Activated T-helper 1 cell treated with anti-CD3 and anti-CD28 coated beads, Interleukin-12 subunit alpha, Interleukin-12 subunit beta, Interleukin-2, Interleukin-4 antibody, amounts not matched to agents 30 ng/mL and 10 ng/mL and 1 ng/mL, durations not matched to agents 14 hours and 24 hours and 36 hours (primary cell): ENCODE data around the gene HOXB1. TPM values are rescaled to one million over a fixed set of nuclear protein-coding genes. Genes with fewer than 3 reads are reported as not detected.

Source experiments
- DNase-seq: peaks from one replicate; pipeline ENCODE4 v3.0.0; 2021; ENCODE audit warnings: low spot score
- H3K27ac Mint-ChIP-seq: one replicate; pipeline ENCODE4 v1.8.0; 2021; ENCODE audit warnings: mild to moderate bottlenecking, mixed read lengths
- H3K27me3 Mint-ChIP-seq: one replicate; pipeline ENCODE4 v1.8.0; 2022; ENCODE audit warnings: mild to moderate bottlenecking, moderate library complexity, mixed read lengths; ENCODE audit not compliant: insufficient read depth
- H3K36me3 Mint-ChIP-seq: one replicate; pipeline ENCODE4 v1.8.0; 2021; ENCODE audit warnings: low read depth, mixed read lengths
- H3K4me1 Mint-ChIP-seq: one replicate; pipeline ENCODE4 v1.8.0; 2021; ENCODE audit warnings: low read depth, mixed read lengths
- H3K4me3 Mint-ChIP-seq: one replicate; pipeline ENCODE4 v1.8.0; 2021; ENCODE audit warnings: mild to moderate bottlenecking, moderate library complexity, mixed read lengths
- H3K9me3 Mint-ChIP-seq: one replicate; pipeline ENCODE4 v1.8.0; 2021; ENCODE audit warnings: mixed read lengths
- intact Hi-C: fragments of 100-400 bp; cut with micrococcal nuclease; formaldehyde crosslinking; loops from one replicate; pipeline ENCODE4 v1.15.1; 2024
- total RNA-seq: library from RNA; stranded (reverse); gene quantifications from 2 replicates; pipeline ENCODE4 v1.2.3, GENCODE V29; 2022

Gene HOXB1
- total RNA-seq, 1 donor from 2014 or later, result not detected

DNA sequence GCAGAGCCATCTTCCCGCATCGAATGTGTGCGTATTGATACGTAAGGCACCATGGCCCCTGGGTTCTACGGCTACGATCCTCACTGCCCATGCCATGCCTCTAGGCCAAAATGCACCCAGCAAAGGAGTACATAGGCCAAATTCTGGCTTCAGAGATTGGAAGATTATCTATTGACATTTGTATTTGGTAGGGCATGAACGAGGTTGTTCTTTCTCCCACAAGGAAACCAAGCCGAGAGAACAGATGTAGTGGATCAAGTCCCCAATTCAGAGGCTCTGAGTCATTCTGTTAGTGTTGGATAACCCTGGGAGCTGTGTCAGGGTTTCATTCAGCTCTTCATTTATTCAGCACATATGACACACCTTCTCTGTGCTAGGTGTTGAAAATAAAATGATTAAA lies 36.5 kb downstream of the HOXB1 start:
- Mint-ChIP-seq H3K9me3 (no peaks in the 10 kb centered on the region), H3K4me3 (no peak overlapping the region), H3K4me1 (peaks cover 45% of the 10 kb centered on the region), H3K36me3 (peaks cover 1% of the 10 kb centered on the region), H3K27ac (peak overlapping the region; percentile 75), H3K27me3 (peaks cover 25% of the 10 kb centered on the region)
- intact Hi-C loops, result no loop called here
- DNase-seq, result no peak

DNA sequence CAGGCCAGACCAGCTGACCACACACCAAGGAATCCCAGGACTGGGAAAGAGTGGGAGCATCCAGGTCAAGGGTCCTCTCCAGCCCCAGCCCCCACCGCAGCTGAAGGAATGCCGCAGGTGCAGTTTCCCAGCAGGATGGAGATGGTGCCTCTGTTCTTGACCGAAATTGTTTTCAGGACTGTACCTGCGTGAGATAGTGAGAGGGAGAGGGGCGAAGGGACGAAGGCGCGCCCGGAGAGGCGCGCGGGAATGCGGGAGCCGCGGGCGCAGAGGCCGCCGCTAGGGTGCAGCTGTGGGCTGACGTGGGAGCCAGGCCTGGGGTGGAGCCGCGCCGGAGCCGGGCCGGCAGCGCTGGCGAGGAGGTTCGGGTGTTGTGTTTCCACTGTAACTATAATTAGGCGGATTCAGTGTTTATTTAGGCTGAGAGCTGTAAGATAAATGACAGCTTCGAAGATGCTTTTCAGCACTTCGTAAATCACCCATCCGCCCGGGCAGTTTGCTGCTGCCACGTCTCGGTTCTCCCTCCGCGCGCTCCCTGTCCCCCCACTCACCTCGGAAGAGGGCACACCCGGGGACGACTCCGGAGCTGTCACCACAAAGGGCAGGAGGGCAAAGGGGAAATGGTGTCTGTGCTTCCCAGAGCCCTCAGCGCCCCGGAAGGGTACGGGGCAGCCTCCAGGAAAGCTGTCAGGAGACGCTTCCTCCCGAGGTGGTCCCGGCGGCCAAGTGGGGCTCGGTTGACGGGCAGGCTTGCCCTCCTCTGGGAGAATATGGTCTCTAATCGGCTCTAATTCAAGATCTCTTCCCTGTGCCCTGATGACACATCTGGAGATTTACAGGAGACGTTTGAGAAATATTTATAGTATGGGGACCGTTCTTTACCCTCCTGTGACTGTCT lies 38.2 kb downstream of the HOXB1 start:
- Mint-ChIP-seq H3K27me3 (peaks cover 19% of the 10 kb centered on the region), H3K4me3 (peak overlapping the region; percentile 45), H3K4me1 (peaks cover 54% of the 10 kb centered on the region), H3K27ac (peak overlapping the region; percentile 88), H3K9me3 (no peaks in the 10 kb centered on the region), H3K36me3 (peaks cover 1% of the 10 kb centered on the region)
- intact Hi-C loops, result loop anchor here (1.0 kb wide), 3 partner anchors 35 to 86 kb away; partner anchors contain the start of gene HOXB4
- peak; percentile 64 for DNase-seq

DNA sequence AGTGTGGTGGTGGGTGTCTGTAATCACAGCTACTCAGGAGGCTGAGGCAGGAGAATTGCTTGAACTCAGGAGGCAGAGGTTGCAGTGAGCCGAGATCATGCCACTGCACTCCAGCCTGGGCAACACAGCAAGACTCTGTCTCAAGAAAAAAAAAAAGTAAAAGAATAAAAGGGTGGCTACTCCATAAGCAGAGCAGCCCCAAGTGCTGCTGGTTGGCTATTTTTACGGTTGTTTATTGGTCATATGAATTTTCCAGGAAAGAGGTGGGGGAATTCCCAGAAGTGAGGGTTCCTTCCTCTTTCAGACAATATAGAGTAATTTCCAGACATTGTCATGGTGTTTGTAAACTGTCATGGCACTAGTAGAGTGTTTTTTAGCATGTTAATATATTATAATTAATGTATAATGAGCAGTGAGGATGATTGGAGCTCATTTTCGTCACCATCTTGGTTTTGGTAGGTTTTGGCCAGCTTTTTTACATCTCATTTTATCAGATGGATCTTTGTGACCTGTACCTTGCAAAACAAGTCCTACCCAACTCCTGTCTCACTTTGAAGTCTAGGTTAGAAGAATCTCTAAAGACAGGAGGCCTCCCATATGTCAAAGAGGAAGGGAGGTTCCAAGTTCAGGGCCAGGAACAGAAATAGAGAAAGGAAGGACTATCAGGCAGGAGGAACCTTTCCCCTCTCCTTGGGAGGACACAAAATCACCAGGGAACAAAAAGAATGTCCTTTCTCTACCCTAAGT lies 39.1 kb downstream of the HOXB1 start:
- Mint-ChIP-seq H3K4me3 (peak overlapping the region; percentile 62), H3K36me3 (peaks cover 1% of the 10 kb centered on the region), H3K27ac (peak overlapping the region; percentile 88), H3K9me3 (no peaks in the 10 kb centered on the region), H3K4me1 (peaks cover 48% of the 10 kb centered on the region), H3K27me3 (peaks cover 17% of the 10 kb centered on the region)
- DNase-seq, result peak; percentile 28
- intact Hi-C loops, result loop anchor here (1.0 kb wide), 5 partner anchors 8 to 62 kb away; no protein-coding TSS in a partner anchor

DNA sequence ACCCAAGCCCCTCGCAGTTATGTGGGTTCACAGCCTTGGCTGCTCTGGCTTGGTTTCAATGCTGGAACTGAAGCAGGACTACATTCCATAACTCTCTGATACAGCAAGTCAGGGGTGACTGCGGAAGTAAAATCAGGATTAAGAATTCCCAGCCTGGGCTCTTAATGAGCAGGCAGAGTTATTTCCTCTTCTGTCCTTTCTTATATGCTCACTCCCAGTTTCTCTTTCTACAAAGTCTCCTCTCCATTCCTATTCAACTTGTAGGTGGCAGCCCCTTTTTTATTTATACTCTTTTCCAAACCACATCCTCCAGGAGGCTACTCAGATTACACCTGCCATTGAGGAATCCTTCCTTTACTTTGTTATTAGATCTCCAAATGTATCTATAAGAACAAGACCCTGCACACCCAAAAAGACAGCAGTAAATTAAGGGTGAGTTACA lies 40.3 kb downstream of the HOXB1 start:
- DNase-seq, result no peak
- intact Hi-C loops, result no loop called here
- H3K9me3 Mint-ChIP-seq, result no peaks in the 10 kb centered on the region
- H3K27me3 Mint-ChIP-seq, result peaks cover 11% of the 10 kb centered on the region
- peaks cover 52% of the 10 kb centered on the region for H3K4me1 Mint-ChIP-seq
- H3K27ac Mint-ChIP-seq, result peak overlapping the region; percentile 88
- peaks cover 1% of the 10 kb centered on the region for H3K36me3 Mint-ChIP-seq
- no peak overlapping the region for H3K4me3 Mint-ChIP-seq

DNA sequence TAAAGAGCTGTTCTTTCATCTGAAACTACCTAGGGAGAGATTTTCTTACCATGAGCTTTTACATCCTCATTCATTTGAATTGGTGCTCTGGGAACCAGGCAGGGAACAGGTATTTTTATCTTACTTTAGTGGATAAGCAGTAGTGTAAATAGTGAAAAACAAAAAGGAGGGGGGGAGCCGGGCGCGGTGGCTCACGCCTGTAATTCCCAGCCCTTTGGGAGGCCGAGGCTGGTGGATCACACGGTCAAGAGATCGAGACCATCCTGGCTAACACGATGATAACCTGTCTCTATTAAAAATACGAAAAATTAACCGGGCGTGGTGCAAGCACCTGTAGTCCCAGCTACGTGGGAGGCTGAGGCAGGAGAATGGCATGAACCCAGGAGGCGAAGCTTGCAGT lies 41.0 kb downstream of the HOXB1 start:
- Mint-ChIP-seq H3K27ac (no peak overlapping the region), H3K36me3 (peaks cover 1% of the 10 kb centered on the region), H3K27me3 (peaks cover 7% of the 10 kb centered on the region), H3K4me1 (peaks cover 55% of the 10 kb centered on the region), H3K9me3 (no peaks in the 10 kb centered on the region), H3K4me3 (no peak overlapping the region)
- intact Hi-C loops, result no loop called here
- DNase-seq, result no peak

DNA sequence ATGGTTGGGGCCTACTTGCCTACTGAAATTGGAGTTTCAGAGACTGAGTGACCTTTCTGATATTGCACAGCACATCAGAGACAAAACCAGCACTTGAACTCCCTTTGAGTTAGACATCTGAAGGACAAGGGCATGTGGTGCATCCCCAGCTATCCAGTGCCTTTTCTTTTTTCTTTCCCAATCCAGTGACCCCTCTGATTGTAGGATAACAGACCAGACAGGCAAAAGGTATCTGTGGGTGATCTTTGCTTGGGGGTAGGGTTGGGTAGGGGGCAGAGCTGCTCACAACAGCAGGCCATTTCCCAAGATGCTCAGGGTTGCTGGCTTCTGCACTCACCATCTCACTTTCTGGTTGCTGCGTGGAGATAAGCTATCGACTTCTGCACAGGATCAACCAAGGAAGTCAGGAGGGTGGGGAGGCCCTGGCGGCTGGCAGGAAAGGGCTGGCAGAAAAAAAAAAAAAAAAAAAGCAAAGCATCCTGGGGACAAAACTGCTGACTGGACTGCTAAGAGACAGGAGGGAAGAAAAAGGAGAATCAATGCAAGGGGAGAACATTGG lies 42.2 kb downstream of the HOXB1 start:
- Mint-ChIP-seq H3K27ac (peak overlapping the region; percentile 75), H3K4me1 (peaks cover 58% of the 10 kb centered on the region), H3K27me3 (no peaks in the 10 kb centered on the region), H3K4me3 (peak overlapping the region; percentile 24), H3K9me3 (no peaks in the 10 kb centered on the region), H3K36me3 (no peaks in the 10 kb centered on the region)
- intact Hi-C loops, result no loop called here
- DNase-seq, result no peak

DNA sequence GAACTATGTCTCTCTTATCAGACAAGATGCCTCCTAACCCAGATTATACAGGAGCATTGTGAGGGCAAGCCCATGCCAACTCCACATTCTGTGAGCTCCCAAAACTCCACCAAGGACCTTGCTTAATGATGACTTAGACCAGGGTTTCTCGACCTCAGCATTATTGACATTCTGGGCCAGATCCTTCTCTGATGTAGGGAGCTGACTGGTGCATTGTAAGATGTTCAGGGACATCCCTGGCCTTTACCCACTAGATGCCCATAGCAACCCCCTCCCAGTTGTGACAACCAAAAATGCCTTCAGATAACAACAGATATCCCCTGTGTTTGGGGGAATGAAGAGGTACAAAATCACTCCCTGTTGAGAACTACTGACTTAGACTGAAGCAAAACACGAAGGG lies 43.6 kb downstream of the HOXB1 start:
- intact Hi-C loops, result no loop called here
- H3K27me3 Mint-ChIP-seq, result no peaks in the 10 kb centered on the region
- H3K36me3 Mint-ChIP-seq, result no peaks in the 10 kb centered on the region
- no peak overlapping the region for H3K4me3 Mint-ChIP-seq
- DNase-seq, result no peak
- H3K27ac Mint-ChIP-seq, result no peak overlapping the region
- H3K4me1 Mint-ChIP-seq, result peaks cover 72% of the 10 kb centered on the region
- no peaks in the 10 kb centered on the region for H3K9me3 Mint-ChIP-seq

DNA sequence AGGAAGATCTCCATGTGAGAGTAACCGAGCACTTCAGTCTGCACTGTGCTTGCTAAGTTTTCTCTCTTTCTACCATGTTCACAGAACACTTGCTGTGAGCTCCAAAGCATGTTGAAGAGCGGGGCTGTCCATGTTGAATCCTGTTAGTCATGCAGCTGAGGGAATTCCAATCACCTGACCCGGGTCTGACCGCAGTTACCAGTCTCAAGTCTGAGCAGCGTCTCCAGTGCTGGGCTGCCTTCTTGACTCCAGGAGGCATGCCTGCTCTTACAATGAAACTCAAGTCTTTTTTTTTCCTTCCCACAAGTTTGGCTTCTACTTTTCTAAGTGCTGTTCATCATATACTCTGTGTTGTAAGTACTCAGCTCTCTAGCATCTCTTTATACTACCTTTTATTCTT lies 44.3 kb downstream of the HOXB1 start:
- Mint-ChIP-seq H3K9me3 (no peaks in the 10 kb centered on the region), H3K4me1 (peaks cover 68% of the 10 kb centered on the region), H3K4me3 (no peak overlapping the region), H3K27me3 (no peaks in the 10 kb centered on the region), H3K36me3 (no peaks in the 10 kb centered on the region), H3K27ac (no peak overlapping the region)
- DNase-seq, result no peak
- intact Hi-C loops, result no loop called here

DNA sequence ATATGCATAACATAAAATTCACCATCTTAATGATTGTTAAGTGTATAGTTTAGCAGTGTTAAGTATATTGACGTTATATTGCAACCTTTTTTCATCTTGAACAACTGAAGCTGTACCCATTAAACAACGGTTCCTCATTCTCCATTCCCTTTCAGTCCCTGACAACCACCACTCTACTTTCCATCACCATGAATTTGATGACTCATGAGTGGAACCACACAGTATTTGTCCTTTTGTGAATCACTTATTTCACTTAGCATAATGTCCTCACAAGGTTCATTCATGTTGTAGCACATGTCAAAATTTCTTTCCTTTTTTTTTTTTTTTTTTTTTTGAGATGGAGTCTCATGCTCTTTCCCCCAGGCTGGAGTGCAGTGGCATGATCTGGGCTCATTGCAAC lies 46.0 kb downstream of the HOXB1 start:
- no peak for DNase-seq
- peak overlapping the region; percentile 70 for H3K27ac Mint-ChIP-seq
- no peak overlapping the region for H3K4me3 Mint-ChIP-seq
- H3K4me1 Mint-ChIP-seq, result peaks cover 51% of the 10 kb centered on the region
- H3K36me3 Mint-ChIP-seq, result no peaks in the 10 kb centered on the region
- no peaks in the 10 kb centered on the region for H3K9me3 Mint-ChIP-seq
- no peaks in the 10 kb centered on the region for H3K27me3 Mint-ChIP-seq
- intact Hi-C loops, result loop anchor here (1.0 to 5.0 kb wide), 2 partner anchors 26 to 43 kb away; no protein-coding TSS in a partner anchor

DNA sequence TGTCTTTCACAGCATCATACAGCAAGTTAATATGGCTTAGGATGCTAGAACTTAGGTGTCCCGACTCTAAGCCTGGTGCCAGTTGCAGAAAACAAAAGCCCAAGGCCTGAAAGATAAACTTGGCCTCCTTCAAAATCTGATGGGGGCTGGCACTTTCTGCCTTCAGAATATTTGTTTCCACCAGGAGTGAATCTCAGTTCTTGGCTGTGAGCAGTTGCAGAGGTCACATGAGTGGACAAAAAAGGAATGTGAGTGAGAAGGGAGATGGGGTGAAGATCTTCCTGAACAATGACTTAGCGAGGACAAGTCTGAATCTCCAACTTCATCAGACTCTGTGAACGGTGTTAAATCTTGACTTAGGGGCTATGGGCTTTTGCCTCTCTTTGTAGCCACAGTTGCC lies 46.6 kb downstream of the HOXB1 start:
- Mint-ChIP-seq H3K36me3 (no peaks in the 10 kb centered on the region), H3K9me3 (no peaks in the 10 kb centered on the region), H3K27me3 (no peaks in the 10 kb centered on the region), H3K27ac (peak overlapping the region; percentile 70), H3K4me3 (no peak overlapping the region), H3K4me1 (peaks cover 46% of the 10 kb centered on the region)
- DNase-seq, result no peak
- intact Hi-C loops, result loop anchor here (1.0 to 5.0 kb wide), 2 partner anchors 27 to 42 kb away; no protein-coding TSS in a partner anchor

DNA sequence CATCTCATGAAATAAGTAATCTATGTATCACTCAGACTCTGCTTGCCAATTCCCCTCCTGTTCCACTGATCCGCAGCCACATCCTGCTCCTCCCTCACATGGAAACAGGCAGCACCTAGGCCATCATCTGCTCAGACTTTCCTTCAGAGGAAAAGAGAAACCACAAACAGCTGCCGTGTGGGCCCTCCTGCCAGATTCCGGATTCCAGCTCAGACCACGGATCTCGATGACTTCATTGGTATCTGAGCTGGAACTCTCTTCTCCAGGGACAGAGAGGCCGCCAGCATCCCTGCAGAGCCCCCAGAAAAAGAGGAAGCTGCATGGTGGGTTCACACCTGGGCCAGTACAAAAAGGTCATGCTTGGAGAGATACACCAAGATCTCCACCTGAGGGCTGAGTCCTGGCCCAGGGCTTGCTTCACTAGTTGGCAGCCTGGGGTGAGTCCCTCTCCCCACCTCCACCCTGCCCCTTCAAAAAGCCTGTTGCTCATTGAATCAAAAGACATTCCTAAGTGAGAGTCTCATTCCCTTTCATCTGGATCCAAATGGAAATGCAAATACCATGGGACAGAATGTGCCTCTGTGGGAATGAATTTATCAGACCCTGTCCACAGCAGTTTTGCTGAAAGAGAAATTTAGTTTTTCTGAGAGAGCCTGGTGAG lies 47.2 kb downstream of the HOXB1 start:
- no peaks in the 10 kb centered on the region for H3K36me3 Mint-ChIP-seq
- H3K27ac Mint-ChIP-seq, result peak overlapping the region; percentile 70
- H3K4me3 Mint-ChIP-seq, result peak overlapping the region; percentile 37
- no peaks in the 10 kb centered on the region for H3K27me3 Mint-ChIP-seq
- peaks cover 46% of the 10 kb centered on the region for H3K4me1 Mint-ChIP-seq
- no peaks in the 10 kb centered on the region for H3K9me3 Mint-ChIP-seq
- intact Hi-C loops, result loop anchor here (1.0 to 5.0 kb wide), 5 partner anchors 8 to 61 kb away; partner anchors contain the start of gene HOXB2
- peak; percentile 40 for DNase-seq

DNA sequence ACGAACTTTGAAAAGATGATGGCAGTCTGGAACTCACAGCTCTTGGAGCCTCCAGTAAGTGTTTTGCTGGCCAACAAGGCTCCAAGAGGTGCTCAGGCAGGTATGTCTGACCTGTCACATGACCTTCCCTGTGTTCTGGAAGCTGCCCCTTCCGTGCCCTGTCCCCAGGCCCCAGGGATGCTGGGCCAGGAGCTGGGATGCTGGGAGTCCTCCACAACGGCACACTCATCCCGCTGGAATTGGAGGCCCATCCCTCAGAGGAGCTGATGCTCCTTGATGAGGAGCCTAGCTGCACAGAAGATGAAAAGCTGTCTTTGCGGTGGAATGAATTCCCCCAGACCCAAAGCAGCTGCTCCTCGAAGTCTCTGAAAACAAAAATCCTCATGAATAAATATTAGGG lies 47.8 kb downstream of the HOXB1 start:
- no peak for DNase-seq
- Mint-ChIP-seq H3K4me3 (peak overlapping the region; percentile 37), H3K27me3 (no peaks in the 10 kb centered on the region), H3K36me3 (no peaks in the 10 kb centered on the region), H3K4me1 (peaks cover 46% of the 10 kb centered on the region), H3K27ac (peak overlapping the region; percentile 70), H3K9me3 (no peaks in the 10 kb centered on the region)
- intact Hi-C loops, result loop anchor here (1.0 to 5.0 kb wide), 4 partner anchors 8 to 62 kb away; partner anchors contain the start of gene HOXB2
